Activated CD4-positive, alpha-beta T cell treated with anti-CD3 and anti-CD28 coated beads for 24 hours (primary cell): ENCODE results near the gene SLAIN1.
"Not testable (repeated sequence)": the region's sequence is repeated elsewhere in the genome, so short reads cannot be mapped to it uniquely, and the experiment has no call there.

Experiments
- DNase-seq, 2 donors: peaks; one replicate each; pipeline ENCODE4 v3.0.0-alpha.2; 2020; ENCODE audit warnings: low read depth in 2 of 2

The SLAIN1 gene

DNA sequence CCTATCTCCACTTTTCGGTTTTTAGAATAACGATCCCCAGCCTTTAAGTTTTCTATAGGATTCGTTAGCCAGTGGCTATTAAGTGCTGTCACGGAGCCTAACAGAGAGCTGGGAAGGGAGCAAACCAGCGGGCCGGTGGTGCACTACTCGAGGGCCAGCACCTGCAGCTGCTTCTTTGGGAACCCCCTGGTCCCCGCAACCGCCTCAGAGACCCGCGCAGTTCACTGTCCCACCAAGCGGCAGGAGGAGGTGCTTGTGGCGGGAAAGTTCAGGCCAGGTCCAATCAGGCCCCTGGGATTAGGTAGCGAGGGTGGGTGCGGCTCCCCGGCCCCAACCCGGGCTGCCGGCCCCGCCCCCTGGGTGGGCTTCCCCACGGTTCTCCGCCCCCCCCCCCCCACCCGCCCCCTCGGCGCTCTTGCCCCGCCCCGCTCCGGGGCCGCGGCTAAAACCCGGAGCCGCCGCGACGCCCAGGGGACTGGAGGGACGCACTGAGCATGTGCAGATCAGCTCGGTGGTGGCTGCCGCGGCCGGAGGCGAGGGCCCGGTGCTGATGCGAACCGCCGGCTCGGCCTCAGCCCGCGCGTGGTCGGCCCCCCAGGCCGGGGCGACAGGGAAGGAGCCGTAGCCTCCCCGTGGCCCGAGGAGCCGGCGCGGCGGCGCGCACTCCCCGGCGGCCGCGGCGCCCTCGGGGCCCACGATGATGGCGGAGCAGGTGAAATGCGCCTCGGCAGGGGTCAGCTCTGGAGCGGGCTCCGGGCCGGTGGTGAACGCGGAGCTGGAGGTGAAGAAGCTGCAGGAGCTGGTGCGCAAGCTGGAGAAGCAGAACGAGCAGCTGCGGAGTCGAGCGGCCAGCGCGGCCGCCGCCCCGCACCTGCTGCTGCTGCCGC, at the start of gene SLAIN1:
Gene SLAIN1 (plus strand): TSS at position 471 of the 887 bp plus-strand sequence. CDS start 227 bp downstream, at position 698.
- peak; percentile 63 to 73 for DNase-seq

DNA sequence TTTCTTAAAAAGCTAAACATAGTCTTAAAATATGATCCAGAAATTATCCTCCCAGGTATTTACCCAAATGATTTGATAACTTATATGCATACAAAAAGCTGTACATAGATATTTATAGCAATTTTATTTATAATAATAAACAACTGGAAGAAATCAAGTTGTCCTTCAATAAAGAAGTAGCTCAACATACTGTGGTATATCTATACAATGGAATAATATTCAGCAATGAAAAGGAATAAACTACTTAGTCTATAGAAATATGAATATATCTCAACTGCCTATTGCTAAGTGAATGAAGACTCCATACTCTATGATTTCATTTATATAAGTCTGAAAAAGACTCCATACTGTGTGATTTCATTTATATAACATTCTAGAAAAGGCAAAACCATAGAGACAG, 47.1 kb upstream of the SLAIN1 start:
- DNase-seq: no peak

GRCh38 chr13:77653301-77653700, 44.2 kb upstream of the SLAIN1 start:
- no peak for DNase-seq

GRCh38 chr13:77660016-77660415, 37.5 kb upstream of the SLAIN1 start:
- not testable (repeated sequence) for DNase-seq

- no peak for DNase-seq
These were observed 36.6 kb upstream of the SLAIN1 start for GRCh38 chr13:77660841-77661250.

DNA sequence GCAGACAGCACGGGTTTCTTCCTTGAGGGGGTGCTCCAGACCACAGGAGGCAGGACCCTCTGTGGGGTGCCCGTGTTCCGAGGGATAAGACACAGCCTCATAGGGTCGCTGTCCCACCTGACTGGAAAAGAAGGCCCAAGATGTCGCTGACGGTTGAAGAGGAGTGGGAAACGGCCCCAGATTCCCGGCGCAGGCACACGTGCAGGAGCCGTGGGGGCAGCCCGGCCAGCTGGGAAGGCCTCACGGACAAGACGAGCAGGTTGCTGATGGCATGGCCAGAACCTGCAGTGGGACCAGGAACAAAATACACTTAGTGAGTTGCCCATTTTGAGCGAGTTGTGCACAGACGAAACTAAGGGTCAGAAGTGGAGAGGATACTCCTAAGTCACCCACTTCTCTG, 35.2 kb upstream of the SLAIN1 start:
- DNase-seq: not testable (repeated sequence)

DNA sequence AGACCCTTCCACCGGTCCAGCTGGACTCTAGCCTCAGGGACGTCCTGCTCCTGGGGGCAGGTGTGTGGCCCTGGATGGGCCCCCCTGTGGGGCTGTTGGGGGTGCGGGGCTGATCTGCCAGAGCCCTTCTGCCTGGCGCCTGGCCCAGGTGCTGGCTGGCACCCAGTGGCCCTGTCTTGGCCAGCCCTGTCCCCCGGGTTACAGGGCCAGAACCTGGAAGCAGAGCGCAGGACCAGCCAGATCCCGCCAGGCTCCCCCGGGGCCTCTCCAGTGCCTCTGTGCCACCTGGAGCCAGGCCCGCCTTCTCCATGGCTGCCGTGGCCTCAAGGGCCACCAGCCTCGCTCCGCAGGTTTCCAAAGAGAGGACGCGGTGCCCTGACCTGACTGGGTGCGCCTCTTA, 34.7 kb upstream of the SLAIN1 start:
- not testable (repeated sequence) for DNase-seq

GRCh38 chr13:77674852-77675251, 22.6 kb upstream of the SLAIN1 start:
- DNase-seq: no peak

GRCh38 chr13:77678691-77679235, 18.7 kb upstream of the SLAIN1 start:
- DNase-seq: no peak

- DNase-seq: no peak
These were observed 9.7 kb upstream of the SLAIN1 start for GRCh38 chr13:77687799-77688198.

DNA sequence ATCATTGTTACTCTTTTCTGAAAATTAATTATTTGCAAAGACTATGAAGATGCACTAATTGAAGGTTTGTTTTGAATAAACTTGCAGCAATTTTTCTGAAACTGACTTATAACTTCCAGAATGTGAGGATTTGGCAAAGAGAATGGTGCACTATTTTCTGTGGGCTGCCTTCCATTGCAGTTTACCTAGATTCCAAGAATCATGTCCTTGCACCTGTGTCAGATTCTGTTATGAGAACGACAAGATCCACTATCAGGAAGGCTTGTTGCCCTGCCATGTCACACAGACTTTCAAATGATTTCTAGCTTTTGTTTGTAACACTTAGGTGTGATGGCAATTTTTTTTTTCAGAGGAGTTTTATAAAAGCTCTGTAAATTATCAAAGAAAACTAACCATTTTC, 5.6 kb upstream of the SLAIN1 start:
- DNase-seq: no peak

GRCh38 chr13:77692746-77693448, 4.6 kb upstream of the SLAIN1 start:
- DNase-seq: no peak

DNA sequence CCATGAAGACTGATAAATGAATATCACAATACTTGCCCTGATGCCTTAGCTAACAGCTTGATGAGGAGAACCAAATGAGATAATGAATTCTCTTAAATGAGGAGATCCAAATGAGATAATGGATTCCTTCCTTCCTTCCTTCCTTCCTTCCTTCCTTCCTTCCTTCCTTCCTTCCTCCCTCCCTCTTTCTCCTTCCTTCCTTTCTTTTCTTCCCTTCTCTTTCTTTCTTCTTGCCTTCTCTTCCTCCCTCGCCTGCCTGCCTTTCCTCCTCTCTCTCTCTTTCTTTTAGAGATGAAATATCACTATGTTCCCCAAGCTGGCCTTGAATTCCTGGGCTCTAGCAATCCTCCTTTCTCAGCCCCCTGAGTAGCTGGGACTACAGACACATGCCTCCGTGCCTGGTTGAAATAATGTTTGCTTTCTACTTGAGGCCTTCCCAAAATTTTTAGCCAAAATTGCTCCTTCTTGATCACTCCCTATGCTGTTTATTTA, 4.0 kb upstream of the SLAIN1 start:
- DNase-seq: no peak

- DNase-seq: no peak
These were observed 1.2 kb upstream of the SLAIN1 start for GRCh38 chr13:77696006-77696878.

GRCh38 chr13:77696879-77697216, 639 bp upstream of the SLAIN1 start:
- DNase-seq: no peak

DNA sequence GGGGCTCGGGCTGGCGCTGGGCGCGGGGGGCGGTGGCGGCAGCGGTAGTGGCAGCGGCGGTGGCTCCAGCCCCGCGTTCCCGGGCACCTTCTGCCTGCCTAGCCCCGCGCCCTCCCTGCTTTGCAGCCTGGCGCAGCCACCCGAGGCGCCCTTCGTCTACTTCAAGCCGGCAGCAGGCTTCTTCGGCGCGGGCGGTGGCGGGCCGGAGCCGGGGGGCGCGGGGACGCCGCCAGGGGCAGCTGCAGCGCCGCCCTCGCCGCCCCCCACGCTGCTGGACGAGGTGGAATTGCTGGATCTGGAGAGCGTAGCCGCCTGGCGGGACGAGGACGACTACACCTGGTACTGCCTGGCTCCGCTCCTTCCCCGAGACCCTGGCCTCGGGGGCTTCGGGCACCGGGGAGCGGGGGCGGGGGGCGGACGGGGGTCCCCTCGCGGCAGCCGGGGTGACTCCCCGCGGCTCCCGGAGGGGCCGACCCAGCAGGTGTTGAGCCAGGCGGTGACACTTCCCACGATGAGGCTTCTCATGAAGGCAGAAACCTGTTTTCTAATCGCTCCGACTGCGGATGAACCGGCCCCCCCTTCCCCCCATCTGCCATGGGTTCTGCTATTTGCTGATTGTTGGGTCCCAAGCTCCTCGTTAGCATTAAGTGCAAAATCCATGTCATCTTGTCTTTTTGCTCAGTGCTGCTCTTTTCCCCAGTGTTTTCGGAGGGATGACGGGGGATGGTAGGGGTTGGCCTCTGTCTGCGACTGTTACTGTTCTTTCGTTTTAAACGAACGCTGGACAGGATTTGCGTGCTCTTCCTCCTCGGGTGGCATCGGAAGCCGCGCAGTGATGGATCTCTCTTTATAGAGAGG, 943 bp downstream of the SLAIN1 start:
- peak; percentile 13 to 19 for DNase-seq

GRCh38 chr13:77699059-77699680, 1.7 kb downstream of the SLAIN1 start:
- no peak for DNase-seq

GRCh38 chr13:77701305-77701704, 3.8 kb downstream of the SLAIN1 start:
- no peak for DNase-seq

DNA sequence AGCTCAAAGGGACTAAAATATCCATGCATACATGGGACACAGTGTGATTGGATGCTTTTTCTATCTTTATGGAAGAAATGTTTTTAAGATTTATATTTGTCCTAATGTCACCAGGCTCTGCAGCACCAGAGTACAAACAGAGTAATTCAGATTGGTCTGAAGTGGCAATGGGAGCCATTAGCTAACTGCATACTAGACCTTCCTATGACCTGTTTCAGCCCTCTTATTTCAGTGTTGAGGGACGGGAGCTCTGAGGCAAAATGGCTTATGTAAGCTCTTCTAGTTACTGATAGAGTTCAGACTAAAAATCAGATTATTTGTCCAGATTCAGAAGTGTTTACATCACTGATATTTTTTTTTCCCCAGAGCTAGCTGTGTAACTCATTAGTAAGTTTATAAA, 4.9 kb downstream of the SLAIN1 start:
- no peak for DNase-seq

DNA sequence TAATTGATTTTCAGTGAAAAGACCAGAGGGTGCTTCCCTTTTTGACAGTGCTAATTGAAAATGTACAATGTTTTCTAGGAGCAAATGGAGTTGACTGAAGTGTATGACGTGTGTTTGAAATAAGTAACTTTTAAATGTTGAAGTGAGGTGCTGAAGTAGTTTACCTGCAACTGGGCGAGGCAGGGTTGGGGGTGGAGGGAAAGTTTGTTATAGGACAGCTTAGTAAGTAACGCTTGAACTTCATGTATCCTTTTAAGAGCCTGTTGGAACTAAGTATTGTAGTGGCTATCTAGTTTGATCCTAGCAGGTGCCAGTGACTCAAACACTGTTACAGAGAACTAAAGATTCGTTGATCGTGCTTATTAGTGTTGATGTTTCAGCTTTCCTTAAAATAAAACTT, 5.9 kb downstream of the SLAIN1 start:
- no peak for DNase-seq
